PC-3 (cell line): Measurements from ENCODE around the gene SEPTIN1. TPM values are rescaled to one million over a fixed set of nuclear protein-coding genes. Genes with fewer than 3 reads are reported as not detected.

ENCODE experiments used
- ATAC-seq: fragments of 200-7000 bp; cut with Tn5 transposase; 2 replicates; pipeline ENCODE4 v1.9.1; 2020; ENCODE audit warnings: mild to moderate bottlenecking, moderate library complexity
- BruUV-seq: library from RNA; stranded (reverse); fragments of 400-500 nt; replicated peaks from 2 replicates; lab custom pipeline; 2021; lab: Mats Ljungman, UMichigan
- CTCF ChIA-PET: fragments of 300-600 bp; sonication (Branson Sonifier 250); formaldehyde crosslinking; loops from one replicate; lab custom pipeline; 2022; ENCODE audit warnings: antibody characterized with exemption; lab: Charles Lee
- POLR2A ChIA-PET: fragments of 300-600 bp; sonication (Branson Sonifier 250); formaldehyde crosslinking; loops from one replicate; lab custom pipeline; 2022; ENCODE audit warnings: antibody characterized with exemption; ENCODE audit not compliant: unreplicated experiment; lab: Charles Lee
- DNase-seq: peaks from one replicate; pipeline ENCODE4 v3.0.0-alpha.2; 2015
- H2AFZ ChIP-seq: fragments of 300-600 bp; sonication (generic); 2 replicates; pipeline ENCODE4 v1.6.0; 2016; ENCODE audit warnings: antibody characterized with exemption, low read length
- H3F3A ChIP-seq: fragments of 300-600 bp; sonication (generic); one replicate; pipeline ENCODE4 v1.6.0; 2017; ENCODE audit warnings: antibody characterized with exemption, low read length, control low read depth, mild to moderate bottlenecking; ENCODE audit not compliant: unreplicated experiment
- H3K27ac ChIP-seq: fragments of 300-600 bp; sonication (generic); 2 replicates; pipeline ENCODE4 v1.5.1; 2016; ENCODE audit warnings: mild to moderate bottlenecking, low read length
- H3K27me3 ChIP-seq: fragments of 300-600 bp; sonication (generic); 2 replicates; pipeline ENCODE4 v1.6.1; 2016; ENCODE audit warnings: low read length, mixed read lengths
- H3K36me3 ChIP-seq: fragments of 300-600 bp; sonication (generic); 2 replicates; pipeline ENCODE4 v1.6.1; 2016; ENCODE audit warnings: low read depth, mixed run types, low read length, mixed read lengths
- H3K4me1 ChIP-seq: fragments of 300-600 bp; sonication (generic); 2 replicates; pipeline ENCODE4 v1.5.1; 2016; ENCODE audit warnings: low read length; ENCODE audit not compliant: insufficient read depth
- H3K4me2 ChIP-seq: fragments of 300-600 bp; sonication (generic); 2 replicates; pipeline ENCODE4 v1.6.0; 2016; ENCODE audit warnings: low read length
- H3K4me3 ChIP-seq: fragments of 300-600 bp; sonication (generic); 2 replicates; pipeline ENCODE4 v1.5.1; 2016; ENCODE audit warnings: mild to moderate bottlenecking, low read length, mixed read lengths
- H3K79me2 ChIP-seq: fragments of 300-600 bp; sonication (generic); 2 replicates; pipeline ENCODE4 v1.6.1; 2017; ENCODE audit warnings: low read length, mixed read lengths
- H3K9ac ChIP-seq: fragments of 300-600 bp; sonication (generic); 2 replicates; pipeline ENCODE4 v1.6.0; 2016; ENCODE audit warnings: mild to moderate bottlenecking, low read length
- H3K9me2 ChIP-seq: fragments of 300-600 bp; sonication (generic); replicated peaks from 2 replicates; pipeline ENCODE4 v1.6.1; 2016; ENCODE audit warnings: mixed run types, low read length, mixed read lengths
- H3K9me3 ChIP-seq: fragments of 300-600 bp; sonication (generic); 2 replicates; pipeline ENCODE4 v1.6.1; 2016; ENCODE audit warnings: low read length, mixed read lengths
- H4K20me1 ChIP-seq: fragments of 300-600 bp; sonication (generic); 2 replicates; pipeline ENCODE4 v1.6.1; 2016; ENCODE audit warnings: low read length, mixed read lengths
- CTCF ChIP-seq: fragments of 300-600 bp; sonication (generic); conservative IDR thresholded peaks from 2 replicates; pipeline ENCODE4 v1.5.1; 2017; ENCODE audit warnings: antibody characterized with exemption, low read depth, mild to moderate bottlenecking, low read length
- EZH2 ChIP-seq: fragments of 300-600 bp; sonication (generic); IDR thresholded peaks from one replicate; pipeline ENCODE4 v1.6.1; 2017; ENCODE audit warnings: antibody characterized with exemption, mild to moderate bottlenecking, low read length; ENCODE audit not compliant: unreplicated experiment
- EZH2phosphoT487 ChIP-seq: fragments of 300-600 bp; sonication (generic); IDR thresholded peaks from 2 replicates; pipeline ENCODE4 v1.6.1; 2018; ENCODE audit warnings: mild to moderate bottlenecking, antibody characterized with exemption, low read length, borderline replicate concordance
- intact Hi-C: fragments of 100-400 bp; cut with micrococcal nuclease; formaldehyde crosslinking; loops from 2 replicates; pipeline ENCODE4 v1.9.0; 2023
- total RNA-seq: library from RNA; depleted of rRNA; stranded (reverse); fragments of >200 nt; gene quantifications from 2 replicates; pipeline ENCODE4 v1.2.3, GENCODE V29; 2014

Gene SEPTIN1
- total RNA-seq, 1 experiment from 2014 or later = 0.55 TPM

- Histone ChIP-seq H3K79me2 (no peaks in the 10 kb centered on the region), H3K36me3 (no peaks in the 10 kb centered on the region; the same call in 1 of the 2 replicates), H3K27ac (no peak overlapping the region), H3K9me3 (no peaks in the 10 kb centered on the region), H3K4me2 (no peak overlapping the region), H3F3A (no peaks in the 10 kb centered on the region), H3K4me1 (peaks cover 6% of the 10 kb centered on the region; the same call in 1 of the 2 replicates), H2AFZ (no peak overlapping the region), H3K9me2 (no peaks in the 10 kb centered on the region), H3K9ac (no peak overlapping the region), H3K27me3 (no peaks in the 10 kb centered on the region), H4K20me1 (no peaks in the 10 kb centered on the region), H3K4me3 (no peak overlapping the region)
- intact Hi-C loops = no loop called here
- DNase-seq = no peak
- TF ChIP-seq CTCF = no peak
- TF ChIP-seq EZH2 = no peak
- TF ChIP-seq EZH2phosphoT487 = no peak
- POLR2A ChIA-PET = no interaction called here
- no TSS peak for BruUV-seq
- no peak for ATAC-seq
- CTCF ChIA-PET = no interaction called here
These were observed 33.8 kb upstream of the SEPTIN1 start for GRCh38 chr16:30416047-30416603.

DNA sequence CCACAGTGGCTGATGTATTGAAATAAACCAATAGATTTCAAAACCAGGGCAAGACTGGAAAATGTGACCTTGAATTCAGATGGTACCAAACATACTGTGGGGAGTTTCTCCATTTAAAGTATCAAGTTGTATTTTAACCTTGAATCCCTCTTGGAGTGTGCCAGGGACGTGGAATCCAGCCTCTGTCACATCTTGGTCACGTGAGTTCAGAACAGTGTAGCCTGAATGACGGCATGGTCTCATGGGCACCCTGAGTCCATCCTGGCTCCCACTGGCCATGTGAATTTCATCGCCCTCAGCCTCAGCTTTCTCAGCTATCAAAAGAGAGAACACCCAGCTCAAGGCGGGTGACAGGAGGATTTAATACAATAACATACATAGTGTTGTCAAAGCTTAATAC is 31.8 kb upstream of the SEPTIN1 start:
- Histone ChIP-seq H3K9me3 (no peaks in the 10 kb centered on the region), H3K9me2 (no peaks in the 10 kb centered on the region), H3K27ac (no peak overlapping the region), H4K20me1 (no peaks in the 10 kb centered on the region), H3K4me2 (no peak overlapping the region), H3K27me3 (no peaks in the 10 kb centered on the region), H3K4me3 (no peak overlapping the region), H2AFZ (no peak overlapping the region), H3F3A (no peaks in the 10 kb centered on the region), H3K9ac (no peak overlapping the region), H3K4me1 (peaks cover 8% of the 10 kb centered on the region; the same call in 1 of the 2 replicates), H3K79me2 (no peaks in the 10 kb centered on the region), H3K36me3 (no peaks in the 10 kb centered on the region)
- no TSS peak for BruUV-seq
- intact Hi-C loops = no loop called here
- DNase-seq = no peak
- TF ChIP-seq EZH2phosphoT487 (no peak), CTCF (no peak), EZH2 (no peak)
- ChIA-PET CTCF (no interaction called here), POLR2A (no interaction called here)
- ATAC-seq = no peak

- Histone ChIP-seq H3K4me2 (no peak overlapping the region), H3K9me3 (no peaks in the 10 kb centered on the region), H3K4me1 (peaks cover 6% of the 10 kb centered on the region), H3F3A (no peaks in the 10 kb centered on the region), H3K9ac (no peak overlapping the region), H3K36me3 (no peaks in the 10 kb centered on the region), H3K27ac (no peak overlapping the region), H3K27me3 (no peaks in the 10 kb centered on the region), H3K9me2 (no peaks in the 10 kb centered on the region), H4K20me1 (no peaks in the 10 kb centered on the region), H3K4me3 (no peak overlapping the region), H2AFZ (no peak overlapping the region), H3K79me2 (0 out of 2 replicates have a peak, but pooled peaks cover 3% of the 10 kb centered on the region)
- no TSS peak for BruUV-seq
- CTCF ChIA-PET = no interaction called here
- TF ChIP-seq EZH2phosphoT487 = no peak
- no peak for TF ChIP-seq CTCF
- no peak for TF ChIP-seq EZH2
- no peak for DNase-seq
- intact Hi-C loops = no loop called here
- ATAC-seq = no peak
- POLR2A ChIA-PET = no interaction called here
These were observed 30.9 kb upstream of the SEPTIN1 start for GRCh38 chr16:30413112-30413806.
